IMR-90 (cell line): ENCODE measurements around the gene PLEKHF1. TPM values are rescaled to one million over a fixed set of nuclear protein-coding genes. Genes with fewer than 3 reads are reported as not detected.

Experiments
- ATAC-seq: fragments of 200-7000 bp; cut with Tn5 transposase; 2 replicates; pipeline ENCODE4 v1.9.1; 2020; ENCODE audit warnings: low read depth, mild to moderate bottlenecking, moderate library complexity
- BruUV-seq: library from RNA; stranded (reverse); fragments of 400-500 nt; replicated peaks from 2 replicates; lab custom pipeline; 2021; lab: Mats Ljungman, UMichigan
- CTCF ChIA-PET: fragments of 300-600 bp; formaldehyde crosslinking; extraction: SDS; loops from one replicate; lab custom pipeline; 2021; ENCODE audit warnings: antibody characterized with exemption; lab: Yijun Ruan, JAX
- POLR2A ChIA-PET: fragments of 300-600 bp; sonication (Branson Sonifier 250); formaldehyde crosslinking; loops from one replicate; lab custom pipeline; 2022; ENCODE audit warnings: antibody characterized with exemption; ENCODE audit not compliant: unreplicated experiment; lab: Charles Lee
- DNase-seq: peaks from one replicate; pipeline ENCODE4 v3.0.0; 2013
- H2AFZ ChIP-seq: replicated peaks from 2 replicates; pipeline ENCODE3; 2013; ENCODE audit warnings: low read length, mild to moderate bottlenecking; ENCODE audit not compliant: poor library complexity
- H2AK5ac ChIP-seq: 2 replicates; pipeline ENCODE4 v1.6.1; 2013; ENCODE audit warnings: low read depth, low read length, inconsistent platforms
- H2AK9ac ChIP-seq: replicated peaks from 2 replicates; pipeline ENCODE3; 2013; ENCODE audit warnings: mild to moderate bottlenecking, low read depth, low read length, moderate library complexity; ENCODE audit not compliant: poor library complexity
- H2BK120ac ChIP-seq: 2 replicates; pipeline ENCODE4 v1.6.1; 2013; ENCODE audit warnings: low read depth, low read length, inconsistent platforms
- H2BK15ac ChIP-seq: 3 replicates; pipeline ENCODE4 v1.6.1; 2013; ENCODE audit warnings: low read depth, low read length, inconsistent platforms
- H2BK20ac ChIP-seq: 2 replicates; pipeline ENCODE4 v1.6.1; 2013; ENCODE audit warnings: low read depth, mild to moderate bottlenecking, inconsistent platforms, low read length, moderate library complexity
- H2BK5ac ChIP-seq: 2 replicates; pipeline ENCODE4 v1.6.1; 2013; ENCODE audit warnings: mild to moderate bottlenecking, low read depth, low read length, inconsistent platforms; ENCODE audit not compliant: poor library complexity, severe bottlenecking
- H3K14ac ChIP-seq: replicated peaks from 2 replicates; pipeline ENCODE4 v1.6.1; 2013; ENCODE audit warnings: low read depth, low read length, inconsistent platforms
- H3K18ac ChIP-seq: 2 replicates; pipeline ENCODE4 v1.6.1; 2013; ENCODE audit warnings: low read depth, low read length, control low read depth
- H3K23ac ChIP-seq: 2 replicates; pipeline ENCODE4 v1.6.1; 2013; ENCODE audit warnings: low read depth, low read length, inconsistent platforms
- H3K27ac ChIP-seq: 2 replicates; pipeline ENCODE4 v1.5.1; 2013; ENCODE audit warnings: mild to moderate bottlenecking, control low read depth, low read length; ENCODE audit not compliant: insufficient read depth
- H3K27me3 ChIP-seq: 2 replicates; pipeline ENCODE4 v1.6.1; 2013; ENCODE audit warnings: low read length; ENCODE audit not compliant: control insufficient read depth, insufficient read depth
- H3K36me3 ChIP-seq: 2 replicates; pipeline ENCODE4 v1.6.1; 2013; ENCODE audit warnings: low read length, mixed read lengths; ENCODE audit not compliant: control insufficient read depth, insufficient read depth
- H3K4ac ChIP-seq: 2 replicates; pipeline ENCODE4 v1.6.1; 2013; ENCODE audit warnings: low read depth, low read length, inconsistent platforms
- H3K4me1 ChIP-seq: 2 replicates; pipeline ENCODE4 v1.6.1; 2013; ENCODE audit warnings: low read length, mixed read lengths; ENCODE audit not compliant: control insufficient read depth, insufficient read depth
- H3K4me2 ChIP-seq: 2 replicates; pipeline ENCODE4 v1.6.1; 2013; ENCODE audit warnings: low read depth, mild to moderate bottlenecking, control low read depth, low read length, moderate library complexity
- H3K4me3 ChIP-seq: 2 replicates; pipeline ENCODE4 v1.5.1; 2013; ENCODE audit warnings: low read depth, mild to moderate bottlenecking, control low read depth, low read length, moderate library complexity; ENCODE audit not compliant: insufficient read depth
- H3K56ac ChIP-seq: 2 replicates; pipeline ENCODE4 v1.6.1; 2013; ENCODE audit warnings: low read length, inconsistent platforms; ENCODE audit not compliant: insufficient read depth; ENCODE audit errors: extremely low read depth
- H3K79me1 ChIP-seq, 2 experiments: 2 replicates each; pipeline ENCODE4 v1.6.1; 2013; ENCODE audit warnings: low read length in 2 of 2, inconsistent platforms in 1 of 2, low read depth in 1 of 2
- H3K9ac ChIP-seq: 2 replicates; pipeline ENCODE4 v1.6.1; 2013; ENCODE audit warnings: low read depth, low read length, control low read depth
- H3K9me1 ChIP-seq: 2 replicates; pipeline ENCODE4 v1.6.1; 2013; ENCODE audit warnings: low read length, inconsistent platforms; ENCODE audit not compliant: insufficient read depth
- H3K9me3 ChIP-seq: 2 replicates; pipeline ENCODE4 v1.6.1; 2013; ENCODE audit warnings: low read length; ENCODE audit not compliant: control insufficient read depth, insufficient read depth
- H4K20me1 ChIP-seq: 2 replicates; pipeline ENCODE4 v1.6.1; 2013; ENCODE audit warnings: low read length, inconsistent platforms; ENCODE audit not compliant: insufficient read depth
- H4K5ac ChIP-seq: 2 replicates; pipeline ENCODE4 v1.6.1; 2013; ENCODE audit warnings: mild to moderate bottlenecking, low read depth, low read length, control low read depth
- H4K8ac ChIP-seq, 2 experiments: 2 replicates each; pipeline ENCODE4 v1.6.1; 2013; ENCODE audit warnings: low read depth in 2 of 2, low read length in 2 of 2, control low read depth in 1 of 2, inconsistent platforms in 1 of 2
- H4K91ac ChIP-seq: 2 replicates; pipeline ENCODE4 v1.6.1; 2013; ENCODE audit warnings: low read depth, low read length, inconsistent platforms; ENCODE audit not compliant: insufficient read depth
- BHLHE40 ChIP-seq: fragments of 150-350 bp; IDR thresholded peaks from 2 replicates; pipeline ENCODE4 v1.6.1; 2016; ENCODE audit warnings: mild to moderate bottlenecking, low read depth, low read length
- CEBPB ChIP-seq: IDR thresholded peaks from 2 replicates; pipeline ENCODE4 v1.6.1; 2012; ENCODE audit warnings: low read depth, low read length, improper control_type of control experiment
- CTCF ChIP-seq: conservative IDR thresholded peaks from 2 replicates; pipeline ENCODE4 v1.5.1; 2012; ENCODE audit warnings: mild to moderate bottlenecking, low read depth, low read length, improper control_type of control experiment
- FOS ChIP-seq: fragments of 150-350 bp; IDR thresholded peaks from 2 replicates; pipeline ENCODE4 v1.6.1; 2016; ENCODE audit warnings: low read depth, low read length
- MAFK ChIP-seq: IDR thresholded peaks from 2 replicates; pipeline ENCODE4 v1.6.1; 2012; ENCODE audit warnings: low read depth, low read length, improper control_type of control experiment
- MAZ ChIP-seq: IDR thresholded peaks from 2 replicates; pipeline ENCODE4 v1.6.1; 2012; ENCODE audit warnings: low read depth, mild to moderate bottlenecking, low read length, improper control_type of control experiment, moderate library complexity, borderline replicate concordance
- MXI1 ChIP-seq: IDR thresholded peaks from 2 replicates; pipeline ENCODE4 v1.6.1; 2012; ENCODE audit warnings: low read depth, mild to moderate bottlenecking, low read length, moderate library complexity, borderline replicate concordance
- NFE2L2 ChIP-seq: fragments of 150-350 bp; IDR thresholded peaks from 2 replicates; pipeline ENCODE4 v1.6.1; 2016; ENCODE audit warnings: low read depth, mild to moderate bottlenecking, low read length
- POLR2A ChIP-seq: IDR thresholded peaks from 2 replicates; pipeline ENCODE4 v1.6.1; 2012; ENCODE audit warnings: mild to moderate bottlenecking, low read depth, low read length
- RCOR1 ChIP-seq: IDR thresholded peaks from 2 replicates; pipeline ENCODE4 v1.6.1; 2012; ENCODE audit warnings: mild to moderate bottlenecking, low read length, improper control_type of control experiment; ENCODE audit not compliant: insufficient replicate concordance
- RFX5 ChIP-seq: IDR thresholded peaks from 2 replicates; pipeline ENCODE4 v1.8.0; 2012; ENCODE audit warnings: low read depth, mild to moderate bottlenecking, low read length, moderate library complexity
- SMC3 ChIP-seq: fragments of 150-350 bp; IDR thresholded peaks from 2 replicates; pipeline ENCODE4 v1.6.1; 2016; ENCODE audit warnings: low read depth, mild to moderate bottlenecking, antibody characterized with exemption, low read length, moderate library complexity
- USF2 ChIP-seq: fragments of 150-350 bp; IDR thresholded peaks from 2 replicates; pipeline ENCODE4 v1.6.1; 2017; ENCODE audit warnings: mild to moderate bottlenecking, antibody characterized with exemption, low read length, low read depth
- WGBS, 2 experiments: methylation state at CpG; one replicate each; pipeline versions ENCODE4 v1.1.5 to v1.1.7; 2013; ENCODE audit warnings: missing lambda C conversion rate in 2 of 2; ENCODE audit not compliant: insufficient read length in 1 of 2; ENCODE audit errors: extremely low coverage in 2 of 2; 5-methylcytosine and 5-hydroxymethylcytosine counted together
- dilution Hi-C: fragments of 300-500 bp; cut with HindIII; formaldehyde crosslinking; loops from one replicate; pipeline ENCODE4 v1.14.3; 2018; ENCODE audit warnings: low sequenced_read_pairs; ENCODE audit not compliant: unreplicated experiment
- in situ Hi-C: fragments of 300-500 bp; cut with MboI; formaldehyde crosslinking; loops from 3 replicates; pipeline ENCODE4 v1.14.3; 2019; ENCODE audit warnings: low sequenced_read_pairs, inconsistent platforms, mixed read lengths
- intact Hi-C: fragments of 100-400 bp; cut with micrococcal nuclease; formaldehyde crosslinking; loops from 2 replicates; pipeline ENCODE4 v1.10.0; 2022
- polyA plus RNA-seq, 3 experiments: library from polyadenylated mRNA; depleted of rRNA; stranded (reverse); fragments of >200 nt; gene quantifications; 2 replicates each; pipeline ENCODE4 v1.2.3, GENCODE V29; 2012; ENCODE audit warnings: low replicate concordance in 1 of 3
- total RNA-seq: library from RNA; depleted of rRNA; stranded (reverse); fragments of >200 nt; gene quantifications from 2 replicates; pipeline ENCODE4 v1.2.3, GENCODE V29; 2012
- TF ChIP-seq, protein P1 (sequence below): fragments of 150-350 bp; IDR thresholded peaks from 2 replicates; pipeline ENCODE4 v1.6.1; 2016; ENCODE audit warnings: low read depth, mild to moderate bottlenecking, low read length, moderate library complexity, borderline replicate concordance

PLEKHF1 gene
- total and polyA plus RNA-seq, 2 of the 4 experiments (the other 2 are of a cell fraction) = 5.0 to 6.6 TPM

DNA sequence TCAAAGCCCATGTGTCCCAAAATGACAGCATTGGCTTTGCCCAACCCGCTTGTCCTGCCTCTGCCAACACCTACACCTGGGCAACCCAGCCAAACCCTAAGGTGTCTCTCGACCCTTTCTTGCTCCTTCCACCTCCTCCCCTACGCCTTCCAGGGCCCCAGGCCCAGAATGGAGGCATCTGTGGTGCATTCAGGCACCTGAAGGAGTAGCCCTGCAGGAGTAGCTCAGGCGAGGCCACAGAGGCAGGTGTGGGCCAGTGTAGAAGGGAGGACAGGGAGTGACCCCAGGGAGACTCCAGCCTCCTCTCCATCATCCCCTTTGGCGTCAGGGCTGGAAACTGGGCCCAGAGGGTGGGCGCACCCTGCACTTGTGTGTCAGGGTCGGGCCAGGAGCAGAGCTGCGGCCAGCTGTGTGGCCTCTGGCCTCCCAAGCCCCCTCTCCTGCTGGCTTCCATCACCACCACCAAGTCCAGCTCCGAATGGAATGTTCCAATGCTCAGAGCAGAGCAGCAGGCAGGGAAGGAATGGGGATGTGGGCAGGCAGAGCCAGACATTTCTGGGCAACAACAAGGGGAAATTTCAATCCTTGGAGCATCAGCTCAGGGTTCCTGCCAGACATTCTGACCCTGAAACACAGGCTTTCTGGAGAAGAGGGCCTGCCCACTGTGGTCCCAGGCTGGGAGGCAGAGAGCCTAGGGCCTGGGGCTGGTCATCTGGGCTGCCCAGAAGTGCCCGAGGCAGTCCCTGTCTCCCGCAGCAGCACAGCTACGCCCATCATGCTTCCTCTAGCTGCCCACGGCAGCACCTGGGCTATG lies 16.4 kb downstream of the PLEKHF1 start:
- CTCF ChIA-PET = interaction anchor here (0.6 to 1.4 kb wide), 2 partner anchors 35 to 125 kb away, joined by 4 to 6 read pairs; no protein-coding TSS in a partner anchor
- no peak overlapping the region for H3K56ac ChIP-seq
- no peak overlapping the region for H4K5ac ChIP-seq
- in situ Hi-C loops (no loop called here), intact Hi-C loops (no loop called here), dilution Hi-C loops (no loop called here)
- H3K9me1 ChIP-seq = 0 out of 2 replicates have a peak, but pooled peaks cover 3% of the 10 kb centered on the region
- WGBS, 2 experiments = 67% methylated on average over 1 of the region's 13 CpGs; no CpG with 5 or more reads in 1 of the 2 experiments
- DNase-seq (no peak), ATAC-seq (peak; percentile 64)
- H3K27me3 ChIP-seq = no peaks in the 10 kb centered on the region
- H2AFZ ChIP-seq = no peak overlapping the region
- H3K79me1 ChIP-seq = no peaks in the 10 kb centered on the region
- no peak overlapping the region for H2AK9ac ChIP-seq
- H3K18ac ChIP-seq = no peak overlapping the region
- no peak overlapping the region for H3K4me3 ChIP-seq
- POLR2A ChIA-PET = interaction anchor here (0.5 kb wide), 1 partner anchor 10 kb away, joined by 3 read pairs; no protein-coding TSS in a partner anchor
- BruUV-seq = no TSS peak
- H2AK5ac ChIP-seq = no peak overlapping the region
- no peak overlapping the region for H2BK20ac ChIP-seq
- H3K9me3 ChIP-seq = no peaks in the 10 kb centered on the region
- H3K36me3 ChIP-seq = peaks cover 3% of the 10 kb centered on the region; the same call in 1 of the 2 replicates
- H2BK15ac ChIP-seq = no peak overlapping the region
- no peak overlapping the region for H4K91ac ChIP-seq
- no peaks in the 10 kb centered on the region for H4K20me1 ChIP-seq
- H3K27ac ChIP-seq = no peak overlapping the region
- no peak overlapping the region for H3K4me2 ChIP-seq
- H3K4me1 ChIP-seq = peaks cover 2% of the 10 kb centered on the region; the same call in 1 of the 2 replicates
- H2BK5ac ChIP-seq = no peak overlapping the region
- no peak overlapping the region for H3K9ac ChIP-seq
- no peak overlapping the region for H4K8ac ChIP-seq
- no peak overlapping the region for H3K4ac ChIP-seq
- H2BK120ac ChIP-seq = no peak overlapping the region
- no peak overlapping the region for H3K23ac ChIP-seq
- no peak overlapping the region for H3K14ac ChIP-seq
- TF ChIP-seq SMC3 (no peak), MAZ (no peak), RCOR1 (no peak), BHLHE40 (no peak), FOS (no peak), RFX5 (no peak), MXI1 (no peak), NFE2L2 (no peak), CEBPB (no peak), MAFK (no peak), CTCF (no peak), USF2 (no peak), POLR2A (no peak)
- TF ChIP-seq, protein P1, sequence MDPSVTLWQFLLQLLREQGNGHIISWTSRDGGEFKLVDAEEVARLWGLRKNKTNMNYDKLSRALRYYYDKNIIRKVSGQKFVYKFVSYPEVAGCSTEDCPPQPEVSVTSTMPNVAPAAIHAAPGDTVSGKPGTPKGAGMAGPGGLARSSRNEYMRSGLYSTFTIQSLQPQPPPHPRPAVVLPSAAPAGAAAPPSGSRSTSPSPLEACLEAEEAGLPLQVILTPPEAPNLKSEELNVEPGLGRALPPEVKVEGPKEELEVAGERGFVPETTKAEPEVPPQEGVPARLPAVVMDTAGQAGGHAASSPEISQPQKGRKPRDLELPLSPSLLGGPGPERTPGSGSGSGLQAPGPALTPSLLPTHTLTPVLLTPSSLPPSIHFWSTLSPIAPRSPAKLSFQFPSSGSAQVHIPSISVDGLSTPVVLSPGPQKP = no peak
